Heart left ventricle (tissue), 16 donors: ENCODE data around the gene ITGB6. TPM values are rescaled to one million over a fixed set of nuclear protein-coding genes. Genes with fewer than 3 reads are reported as not detected.

Experiments
- ATAC-seq, 4 donors: fragments of 200-7000 bp; cut with Tn5 transposase; one replicate each; pipeline ENCODE4 v1.9.1; 2020 to 2022; ENCODE audit warnings: moderate library complexity in 4 of 4, mild to moderate bottlenecking in 3 of 4, moderate number of reproducible peaks in 1 of 4
- DNase-seq, 5 donors: peaks; one replicate each; pipeline ENCODE4 v3.0.0-alpha.2; 2020
- H3K27ac ChIP-seq, 12 donors: fragments of 200-600 bp; sonication (generic) in 4 of 12; one replicate each; pipeline versions ENCODE4 v1.5.0 to v1.8.0; 2016 to 2022; ENCODE audit warnings: mild to moderate bottlenecking in 2 of 12
- H3K27me3 ChIP-seq, 9 donors: fragments of 200-600 bp; sonication (generic) in 2 of 9; one replicate each; pipeline versions ENCODE4 v1.5.1 to v1.8.0; 2016 to 2022; ENCODE audit warnings: mild to moderate bottlenecking in 3 of 9
- H3K36me3 ChIP-seq, 9 donors: fragments of 200-600 bp; sonication (generic) in 2 of 9; one replicate each; pipeline versions ENCODE4 v1.5.0 to v1.8.0; 2018 to 2022; ENCODE audit warnings: mild to moderate bottlenecking in 2 of 9
- H3K4me1 ChIP-seq, 12 donors: fragments of 200-600 bp; sonication (generic) in 4 of 12; one replicate each; pipeline versions ENCODE4 v1.5.0 to v1.8.0; 2016 to 2022; ENCODE audit warnings: mild to moderate bottlenecking in 3 of 12
- H3K4me3 ChIP-seq, 12 donors: fragments of 200-600 bp; sonication (generic) in 4 of 12; one replicate each; pipeline versions ENCODE4 v1.5.0 to v1.8.0; 2017 to 2022; ENCODE audit warnings: mild to moderate bottlenecking in 9 of 12, moderate library complexity in 4 of 12
- H3K9me3 ChIP-seq, 12 donors: fragments of 200-600 bp; sonication (generic) in 4 of 12; one replicate each; pipeline versions ENCODE4 v1.5.0 to v1.8.0; 2016 to 2022; ENCODE audit warnings: mild to moderate bottlenecking in 1 of 12
- CTCF ChIP-seq, 12 donors: fragments of 200-600 bp; sonication (generic) in 4 of 12; IDR thresholded peaks; one replicate each; pipeline versions ENCODE4 v1.5.0 to v1.8.0; 2018 to 2022; ENCODE audit warnings: antibody characterized with exemption in 12 of 12, mild to moderate bottlenecking in 5 of 12
- POLR2A ChIP-seq, 2 donors: fragments of 450-650 bp; IDR thresholded peaks; one replicate each; pipeline ENCODE4 v1.6.1; 2017; ENCODE audit warnings: antibody characterized with exemption in 2 of 2, mild to moderate bottlenecking in 2 of 2, moderate library complexity in 2 of 2
- WGBS, 4 donors: extraction: QIAGEN DNeasy Blood & Tissue Kit in 2 of 4; methylation state at CpG; one replicate each; pipeline versions ENCODE4 v1.1.5 to v1.1.7; 2013 to 2018; 5-methylcytosine and 5-hydroxymethylcytosine counted together
- intact Hi-C, 10 donors: fragments of 100-400 bp; cut with DNase I; formaldehyde crosslinking; loops; one replicate each; pipeline versions ENCODE4 v1.11.1 to v1.14.2; 2022
- polyA plus RNA-seq, 2 donors: library from polyadenylated mRNA; stranded (reverse); fragments of 200-250 nt; gene quantifications; one replicate each; pipeline ENCODE4 v1.2.3, GENCODE V29; 2013
- total RNA-seq, 9 donors: library from RNA; depleted of rRNA in 2 of 9; stranded (reverse); fragments of >200 nt in 2 of 9; fragmentation: NEBNext Ultra II Directional in 3 of 9; extraction: Animal tissue kit (Norgen Biotek cat#: 25700) in 3 of 9; gene quantifications; one replicate each; pipeline versions ENCODE4 v1.1.0 to v1.2.4, GENCODE V29; 2016 to 2023
- donor health status: ischemic (EF 13 %, LVEDD 7.1; RV severe dilation, severe dysfunction).
- donor health status: healthy with polysubstance abuse.
- donor health status: DM: no; HTN: yes; CAD: no.
- donor health status: DM: no; HTN: no; CAD: no.
- donor health status: ischemic (EF 25% LVEDD 6.9; RV normal size, moderate dysfunction).
- donor health status: ischemic (EF 25% LVEDD 5.7; RV mildly dilated, moderate dysfunction).
- donor health status: healthy.
- donor health status: DM: yes; HTN: yes; CAD: no.
- donor health status: ischemic (EF 35%, LVEDD 5.7; RV mildly dilated, moderate dysfunction).
- donor health status: nonischemic (EF 11% LVEDD 7.7; RV severe dilation, severe dysfunction).
- donor health status: DM: yes; HTN: yes; CAD: no.
- donor health status: PGD.
- donor health status: ischemic (EF 29% LVEDD 5.4; RV normal size, mild dysfunction).
- donor health status: nonischemic (EF 23%, LVEDD 6.1; RV moderate dilation, normal function).

ITGB6 gene
- total and polyA plus RNA-seq, 11 donors = 0.27 to 4.2 (median 0.75) TPM

DNA sequence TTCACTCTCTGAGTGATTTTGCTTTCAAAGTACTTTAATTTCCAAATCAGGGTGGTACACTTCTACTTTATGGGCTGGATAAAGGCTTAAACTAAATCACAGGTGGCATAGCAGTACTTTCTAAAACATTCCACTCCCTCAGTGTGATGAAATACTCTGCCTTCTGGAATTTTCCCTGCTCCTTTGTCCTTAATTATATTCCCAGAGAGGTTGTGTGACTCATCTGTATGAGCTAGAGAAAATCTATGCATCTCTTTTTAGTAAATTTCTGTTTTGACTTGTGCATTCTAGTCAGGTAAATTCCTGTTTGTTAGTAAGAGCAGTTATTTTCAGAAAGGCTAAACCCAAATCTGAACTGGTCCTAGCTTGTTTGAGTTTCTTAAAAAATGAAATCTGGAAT, 108.7 kb downstream of the ITGB6 start:
- DNase-seq = no peak
- TF ChIP-seq POLR2A (IDR thresholded peaks at IDR 0.05) (no peak), CTCF (IDR thresholded peaks at IDR 0.05) (no peak)
- no peak for ATAC-seq

DNA sequence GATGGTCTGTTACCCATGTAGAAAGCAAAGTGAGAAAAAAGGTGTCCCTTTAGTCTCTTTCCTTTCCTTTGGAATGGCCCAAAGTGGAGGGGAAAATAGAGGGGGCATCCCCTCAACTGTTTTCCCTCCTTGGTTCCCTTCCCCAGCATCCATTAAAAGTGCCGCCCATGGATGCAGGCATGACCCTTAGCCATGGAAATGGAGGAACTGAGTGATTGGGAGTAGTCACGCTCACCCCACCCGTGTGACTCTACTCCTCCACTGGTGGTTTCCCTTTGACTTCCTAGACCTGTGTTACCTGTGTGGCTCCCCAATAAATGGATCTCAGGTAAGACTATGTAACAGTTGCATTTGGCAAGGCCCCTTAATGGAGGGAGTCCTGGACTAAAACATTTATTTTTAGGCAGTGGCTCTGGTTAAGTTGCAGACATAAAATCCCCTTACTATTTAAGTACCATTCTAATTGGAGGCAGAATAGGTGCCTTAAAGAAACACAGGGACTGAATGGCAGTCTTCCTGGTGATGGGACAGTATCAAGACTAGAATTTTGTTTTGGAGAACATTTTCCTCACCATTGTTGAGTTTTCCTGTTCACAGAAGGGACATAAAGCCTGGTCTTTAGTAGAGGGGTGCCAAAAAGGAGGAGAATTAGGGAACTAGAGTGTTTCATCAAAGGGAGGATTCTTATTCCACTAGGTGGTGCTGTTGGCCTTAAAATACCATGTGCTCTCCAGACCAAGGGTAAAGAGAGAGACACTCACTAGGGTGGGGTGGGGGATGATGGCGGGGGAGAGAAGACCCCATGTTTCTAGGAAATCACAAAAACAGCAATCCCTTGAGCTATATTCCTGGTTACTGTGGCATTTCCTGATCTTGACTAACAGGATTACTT, 112.0 kb downstream of the ITGB6 start:
- no peak for DNase-seq
- H3K4me1 ChIP-seq = no peaks in the 10 kb centered on the region
- intact Hi-C loops = no loop called here
- TF ChIP-seq CTCF (IDR thresholded peaks at IDR 0.05) (no peak), POLR2A (IDR thresholded peaks at IDR 0.05) (no peak)
- no peaks in the 10 kb centered on the region for H3K27me3 ChIP-seq
- no peaks in the 10 kb centered on the region for H3K36me3 ChIP-seq
- 74 to 83% (median 78%) methylated on average over 4 of the region's 4 CpGs for WGBS, 4 donors
- no peak overlapping the region for H3K4me3 ChIP-seq
- no peak overlapping the region for H3K27ac ChIP-seq
- peaks cover 5 to 92% (median 49%) of the 10 kb centered on the region in 12 donors for H3K9me3 ChIP-seq
- ATAC-seq = no peak

More for the DNA sequence above, 108.7 kb downstream of the ITGB6 start:
- H3K27me3 ChIP-seq = no peaks in the 10 kb centered on the region
- no peaks in the 10 kb centered on the region for H3K4me1 ChIP-seq
- no peak overlapping the region for H3K27ac ChIP-seq
- H3K4me3 ChIP-seq = no peak overlapping the region
- no peaks in the 10 kb centered on the region for H3K36me3 ChIP-seq
- peaks cover 5 to 75% (median 38%) of the 10 kb centered on the region in 12 donors for H3K9me3 ChIP-seq
- intact Hi-C loops = no loop called here

GRCh38 chr2:160085662-160086061, 114.4 kb downstream of the ITGB6 start:
- TF ChIP-seq CTCF (IDR thresholded peaks at IDR 0.05) (peak in 1 of 12 donors; percentile 9), POLR2A (IDR thresholded peaks at IDR 0.05) (no peak)
- intact Hi-C loops = no loop called here
- H3K9me3 ChIP-seq = peaks cover 5 to 78% (median 49%) of the 10 kb centered on the region in 12 donors
- no peaks in the 10 kb centered on the region for H3K4me1 ChIP-seq
- no peak for DNase-seq
- H3K27me3 ChIP-seq = no peaks in the 10 kb centered on the region
- H3K4me3 ChIP-seq = no peak overlapping the region
- 84 to 91% (median 88%) methylated on average over 3 of the region's 3 CpGs for WGBS, 4 donors
- no peak for ATAC-seq
- no peak overlapping the region for H3K27ac ChIP-seq
- H3K36me3 ChIP-seq = no peaks in the 10 kb centered on the region

DNA sequence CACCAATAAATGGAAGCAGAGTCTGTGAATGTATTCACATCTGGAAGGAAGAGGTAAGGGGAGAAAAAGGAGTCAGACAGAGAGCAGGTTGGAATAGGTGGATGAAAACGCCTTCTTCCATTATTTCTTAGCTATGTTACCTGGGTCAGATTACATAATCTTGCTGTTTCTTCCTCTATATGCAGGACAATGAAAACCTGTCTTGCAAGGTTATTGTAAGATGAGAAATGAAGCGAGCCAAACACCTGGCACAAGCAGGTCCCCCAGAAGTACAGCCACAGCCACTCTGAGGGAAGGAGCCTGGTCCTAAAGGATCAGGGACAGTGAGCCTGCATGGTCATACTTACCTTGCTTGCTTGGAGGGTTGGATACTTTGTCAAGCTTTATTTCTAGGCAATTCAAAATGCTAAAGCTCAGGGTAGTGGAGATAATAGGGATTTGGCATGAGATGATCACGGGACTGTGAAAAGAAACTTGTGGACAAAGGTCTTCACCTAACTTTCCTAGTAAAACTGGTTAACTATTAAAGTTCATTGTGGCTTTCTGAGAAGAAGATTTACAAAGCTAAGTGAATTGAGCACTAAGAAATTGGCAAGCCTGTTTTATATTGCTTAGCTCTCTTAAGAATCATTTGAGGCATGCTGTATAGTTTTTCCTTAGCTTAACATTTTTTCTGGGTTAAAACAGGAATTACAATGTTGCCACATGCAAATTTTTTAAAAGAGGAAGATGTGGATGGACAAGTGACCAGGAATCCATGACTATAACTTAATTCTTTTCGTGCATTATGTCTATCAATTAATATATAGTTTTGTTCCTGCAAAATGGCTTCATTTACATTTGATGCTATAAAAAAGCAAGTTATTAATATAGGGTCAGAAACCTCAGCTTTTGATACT, 121.9 kb downstream of the ITGB6 start:
- H3K9me3 ChIP-seq = peaks cover 0 to 22% (median 0%) of the 10 kb centered on the region in 12 donors
- TF ChIP-seq POLR2A (IDR thresholded peaks at IDR 0.05) = no peak
- no peak for TF ChIP-seq CTCF (IDR thresholded peaks at IDR 0.05)
- no peak overlapping the region for H3K4me3 ChIP-seq
- WGBS, 4 donors = 80 to 88% (median 85%) methylated on average over 4 of the region's 4 CpGs
- H3K27ac ChIP-seq = no peak overlapping the region
- no peak for DNase-seq
- ATAC-seq = no peak
- peaks cover 0 to 7% (median 0%) of the 10 kb centered on the region in 12 donors for H3K4me1 ChIP-seq
- intact Hi-C loops = no loop called here
- H3K36me3 ChIP-seq = no peaks in the 10 kb centered on the region
- H3K27me3 ChIP-seq = no peaks in the 10 kb centered on the region
